Fibroblast of skin of left biceps (primary cell): ENCODE results near the gene C11orf52.
"Not testable (repeated sequence)": the region's sequence is repeated elsewhere in the genome, so short reads cannot be mapped to it uniquely, and the experiment has no call there.

ENCODE experiments used
- DNase-seq, 2 experiments: peaks; one replicate each; pipeline ENCODE4 v3.0.0-alpha.2; 2013; ENCODE audit warnings: low read depth in 2 of 2

Gene C11orf52

GRCh38 chr11:111918390-111919256 lies at the start of gene C11orf52:
Gene C11orf52, plus strand, starts transcription at chr11:111918913. Its CDS starts 60 bp downstream, at chr11:111918973.
- DNase-seq = no peak

GRCh38 chr11:111870113-111870512 lies 48.6 kb upstream of the C11orf52 start:
- DNase-seq = no peak

- no peak for DNase-seq
Measured at GRCh38 chr11:111870522-111870885, 48.2 kb upstream of the C11orf52 start.

- DNase-seq = peak; percentile 65 to 71
Measured at GRCh38 chr11:111870886-111871692, 47.6 kb upstream of the C11orf52 start, which contains the start of gene ALG9. Gene ALG9, minus strand, starts transcription at chr11:111871581. Its CDS starts 99 bp downstream, at chr11:111871482.

GRCh38 chr11:111871693-111872161 lies 47.0 kb upstream of the C11orf52 start:
- DNase-seq = no peak

GRCh38 chr11:111878385-111878848 lies 40.3 kb upstream of the C11orf52 start:
- DNase-seq = no peak

- DNase-seq = peak; percentile 90 to 93
Measured at GRCh38 chr11:111878849-111879636, 39.7 kb upstream of the C11orf52 start, which contains the start of the genes CFAP68 and FDXACB1. Gene CFAP68, plus strand, starts transcription at chr11:111879541. Its CDS starts 20 bp downstream, at chr11:111879561. Gene FDXACB1, minus strand, starts transcription at chr11:111879165. Its CDS starts 33 bp downstream, at chr11:111879132.

- no peak for DNase-seq
Measured at GRCh38 chr11:111879637-111879960, 39.1 kb upstream of the C11orf52 start.

- DNase-seq = no peak
Measured at GRCh38 chr11:111882202-111882601, 36.5 kb upstream of the C11orf52 start.

- DNase-seq = not testable (repeated sequence)
Measured at GRCh38 chr11:111885053-111885452, 33.7 kb upstream of the C11orf52 start.

GRCh38 chr11:111886032-111886431 lies 32.7 kb upstream of the C11orf52 start:
- DNase-seq = no peak

- no peak for DNase-seq
Measured at GRCh38 chr11:111886844-111887243, 31.9 kb upstream of the C11orf52 start.

GRCh38 chr11:111905411-111905810 lies 13.3 kb upstream of the C11orf52 start:
- DNase-seq = peak in 1 of 2 experiments; percentile 18

- no peak for DNase-seq
Measured at GRCh38 chr11:111906680-111907079, 12.0 kb upstream of the C11orf52 start.

GRCh38 chr11:111908639-111909305 lies 9.9 kb upstream of the C11orf52 start:
- DNase-seq = no peak

- DNase-seq = no peak
Measured at GRCh38 chr11:111909378-111909777, 9.3 kb upstream of the C11orf52 start.

GRCh38 chr11:111910676-111911562 lies 7.8 kb upstream of the C11orf52 start:
- no peak for DNase-seq

- DNase-seq = peak in 1 of 2 experiments; percentile 43
Measured at GRCh38 chr11:111911563-111912401, 6.9 kb upstream of the C11orf52 start, which contains the start of gene CRYAB. Gene CRYAB, minus strand, starts transcription at chr11:111911770. Its CDS starts 46 bp downstream, at chr11:111911724.

- no peak for DNase-seq
Measured at GRCh38 chr11:111912535-111912934, 6.2 kb upstream of the C11orf52 start, which contains the start of gene HSPB2. Gene HSPB2, plus strand, starts transcription at chr11:111912734. Its CDS starts 96 bp downstream, at chr11:111912830.
